Suprapubic skin (tissue), 3 donors: ENCODE results near the gene PEAK3.

ENCODE experiments used
- CTCF ChIP-seq, 2 donors: fragments of 200-600 bp in 1 of 2; fragments of 450-650 bp in 1 of 2; sonication (generic) in 1 of 2; IDR thresholded peaks; one replicate each; pipeline ENCODE4 v1.5.1; 2016 to 2019; ENCODE audit warnings: antibody characterized with exemption in 2 of 2, mild to moderate bottlenecking in 1 of 2, moderate library complexity in 1 of 2
- POLR2AphosphoS5 ChIP-seq, 3 donors: sonication (generic); formaldehyde crosslinking; IDR thresholded peaks; one replicate each; pipeline ENCODE4 v1.6.1; 2017; ENCODE audit warnings: antibody characterized with exemption in 3 of 3

DNA sequence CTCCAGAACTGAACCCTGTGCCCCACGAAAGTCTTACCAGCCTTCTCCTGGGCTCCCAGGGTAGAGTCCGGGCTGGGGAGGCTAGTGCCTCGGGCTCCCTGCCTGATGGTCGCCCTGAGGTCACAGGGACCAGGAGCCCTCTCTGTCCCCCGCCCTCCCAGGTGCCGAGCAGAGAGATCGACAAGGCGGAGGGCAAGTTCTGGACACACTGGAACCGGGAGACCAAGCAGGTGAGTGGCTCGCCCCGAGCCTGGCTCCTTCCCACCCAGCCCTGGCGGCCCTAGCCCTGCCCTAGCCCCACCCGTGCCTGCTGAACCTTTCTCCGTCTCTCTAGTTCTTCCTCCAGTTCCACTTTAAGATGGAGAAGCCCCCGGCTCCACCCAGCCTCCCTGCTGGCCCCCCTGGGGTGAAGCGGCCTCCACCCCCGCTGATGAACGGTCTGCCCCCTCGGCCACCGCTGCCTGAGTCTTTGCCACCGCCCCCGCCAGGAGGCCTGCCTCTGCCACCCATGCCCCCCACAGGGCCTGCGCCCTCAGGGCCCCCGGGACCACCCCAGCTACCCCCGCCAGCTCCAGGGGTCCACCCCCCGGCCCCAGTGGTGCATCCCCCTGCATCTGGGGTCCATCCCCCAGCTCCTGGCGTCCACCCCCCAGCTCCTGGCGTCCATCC lies 34.4 kb downstream of the PEAK3 start:
- TF ChIP-seq POLR2AphosphoS5 (IDR thresholded peaks at IDR 0.05): no peak
- TF ChIP-seq CTCF (IDR thresholded peaks at IDR 0.05): no peak
